Esophagus (tissue), 2 donors: ENCODE measurements around the gene PGBD5. TPM values are rescaled to one million over a fixed set of nuclear protein-coding genes. Genes with fewer than 3 reads are reported as not detected.
"Not testable (repeated sequence)": the region's sequence is repeated elsewhere in the genome, so short reads cannot be mapped to it uniquely, and the experiment has no call there.

Experiments used
- H3K27ac ChIP-seq, 2 donors: one replicate each; pipeline ENCODE4 v1.5.1; 2013; ENCODE audit warnings: low read depth in 2 of 2, mild to moderate bottlenecking in 2 of 2, inconsistent platforms in 1 of 2, low read length in 1 of 2, moderate library complexity in 1 of 2
- H3K27me3 ChIP-seq, 2 donors: one replicate each; pipeline ENCODE4 v1.6.1; 2013; ENCODE audit warnings: low read length in 2 of 2, control low read depth in 1 of 2, mild to moderate bottlenecking in 1 of 2; ENCODE audit not compliant: insufficient read depth in 2 of 2, control insufficient read depth in 1 of 2
- H3K36me3 ChIP-seq, 2 donors: one replicate each; pipeline ENCODE4 v1.6.1; 2013; ENCODE audit warnings: low read length in 1 of 2; ENCODE audit not compliant: control insufficient read depth in 2 of 2, insufficient read depth in 2 of 2
- H3K4me1 ChIP-seq, 2 donors: one replicate each; pipeline ENCODE4 v1.6.1; 2013; ENCODE audit warnings: low read length in 1 of 2; ENCODE audit not compliant: control insufficient read depth in 2 of 2, insufficient read depth in 2 of 2
- H3K4me3 ChIP-seq, 2 donors: one replicate each; pipeline ENCODE4 v1.5.1; 2013; ENCODE audit warnings: low read length in 2 of 2, mild to moderate bottlenecking in 2 of 2, low read depth in 1 of 2, moderate library complexity in 1 of 2
- H3K9me3 ChIP-seq, 2 donors: one replicate each; pipeline ENCODE4 v1.6.1; 2013; ENCODE audit warnings: mild to moderate bottlenecking in 2 of 2, low read depth in 1 of 2, low read length in 1 of 2, moderate library complexity in 1 of 2; ENCODE audit not compliant: control insufficient read depth in 2 of 2, insufficient read depth in 1 of 2
- WGBS, 2 donors: extraction: QIAGEN DNeasy Blood & Tissue Kit; methylation state at CpG; one replicate each; pipeline ENCODE4 v1.1.7; 2013; 5-methylcytosine and 5-hydroxymethylcytosine counted together
- polyA plus RNA-seq, 2 donors: library from polyadenylated mRNA; stranded (reverse); fragments of 200-250 nt; gene quantifications; one replicate each; pipeline ENCODE4 v1.2.3, GENCODE V29; 2013
- donor health status: healthy with polysubstance abuse.
- donor health status: Bipolar disorder and iron deficiency.

Gene PGBD5
- under 1 TPM; 0.22 to 0.67 TPM for polyA plus RNA-seq

- H3K27ac ChIP-seq: no peak within 1 kb of the TSS
- H3K36me3 ChIP-seq: no peaks in the 10 kb centered on the region
- WGBS, 2 donors: 1 to 2% methylated on average over 27 to 93 of the region's 93 CpGs
- peaks cover 0 to 3% of the 10 kb centered on the region in 2 donors for H3K27me3 ChIP-seq
- peak within 1 kb of the TSS; percentile 38 to 63 for H3K4me3 ChIP-seq
- peaks cover 14% of the 10 kb centered on the region in 2 donors for H3K4me1 ChIP-seq
- H3K9me3 ChIP-seq: peaks cover 0 to 2% of the 10 kb centered on the region in 2 donors
These were observed at the start of gene PGBD5 for GRCh38 chr1:230426246-230427093. Gene PGBD5 (minus strand): TSS chr1:230426332. CDS start chr1:230425928, 404 bp downstream.

GRCh38 chr1:230474924-230475323 is 48.8 kb upstream of the PGBD5 start:
- H3K27me3 ChIP-seq, H3K9me3 ChIP-seq, H3K4me1 ChIP-seq, H3K27ac ChIP-seq, H3K36me3 ChIP-seq, H3K4me3 ChIP-seq: not testable (repeated sequence)
- 83 to 84% methylated on average over 5 of the region's 5 CpGs for WGBS, 2 donors

DNA sequence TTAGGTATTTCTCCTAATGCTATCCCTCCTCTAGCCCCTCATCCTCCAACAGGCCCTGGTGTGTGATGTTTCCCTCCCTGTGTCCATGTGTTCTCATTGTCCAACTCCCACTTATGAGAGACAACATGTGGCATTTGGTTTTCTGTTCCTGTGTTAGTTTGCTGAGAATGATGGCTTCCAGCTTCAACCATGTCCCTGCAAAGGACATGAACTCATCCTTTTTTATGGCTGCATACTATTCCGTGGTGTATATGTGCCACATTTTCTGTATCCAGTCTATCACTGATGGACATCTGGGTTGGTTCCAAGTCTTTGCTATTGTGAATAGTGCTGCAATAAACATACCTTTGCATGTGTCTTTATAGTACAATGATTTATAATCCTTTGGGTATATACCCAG is 44.6 kb upstream of the PGBD5 start:
- H3K36me3 ChIP-seq, H3K9me3 ChIP-seq, H3K4me1 ChIP-seq, H3K27me3 ChIP-seq, H3K4me3 ChIP-seq, H3K27ac ChIP-seq: not testable (repeated sequence)
- WGBS, 2 donors: 96 to 98% methylated on average over 1 of the region's 1 CpG

GRCh38 chr1:230469271-230469670 is 43.1 kb upstream of the PGBD5 start:
- Histone ChIP-seq H3K27ac (no peak overlapping the region), H3K4me3 (no peak overlapping the region), H3K27me3 (no peaks in the 10 kb centered on the region), H3K9me3 (no peaks in the 10 kb centered on the region), H3K36me3 (no peaks in the 10 kb centered on the region), H3K4me1 (no peaks in the 10 kb centered on the region)

- H3K27me3 ChIP-seq: no peaks in the 10 kb centered on the region
- H3K27ac ChIP-seq: no peak overlapping the region
- H3K9me3 ChIP-seq: no peaks in the 10 kb centered on the region
- H3K4me3 ChIP-seq: no peak overlapping the region
- H3K36me3 ChIP-seq: no peaks in the 10 kb centered on the region
- 31 to 35% methylated on average over 1 of the region's 1 CpG for WGBS, 2 donors
- H3K4me1 ChIP-seq: no peaks in the 10 kb centered on the region
These were observed 39.6 kb upstream of the PGBD5 start for GRCh38 chr1:230465691-230466090.

DNA sequence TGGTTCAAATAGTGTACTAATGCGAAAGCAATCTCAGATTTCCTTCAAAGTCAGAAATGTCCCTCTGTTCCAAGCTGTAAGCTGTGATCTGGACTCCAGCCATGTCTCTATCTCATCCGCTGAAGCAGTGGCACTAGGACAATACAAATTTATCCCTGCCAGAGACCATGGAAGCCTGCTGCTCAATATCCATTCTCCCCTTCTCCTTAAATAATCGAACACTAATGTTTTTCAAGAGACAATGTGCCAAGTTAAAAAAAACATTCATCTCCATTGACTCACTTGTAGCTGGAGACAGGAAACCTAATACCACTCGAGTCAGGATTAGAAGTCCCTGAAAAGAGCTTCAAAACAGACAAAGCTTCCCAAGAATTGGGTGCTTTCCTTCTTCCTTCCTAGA is 38.5 kb upstream of the PGBD5 start:
- no peaks in the 10 kb centered on the region for H3K36me3 ChIP-seq
- H3K27me3 ChIP-seq: no peaks in the 10 kb centered on the region
- H3K4me3 ChIP-seq: no peak overlapping the region
- 50 to 55% methylated on average over 4 of the region's 4 CpGs for WGBS, 2 donors
- H3K9me3 ChIP-seq: no peaks in the 10 kb centered on the region
- H3K27ac ChIP-seq: no peak overlapping the region
- H3K4me1 ChIP-seq: no peaks in the 10 kb centered on the region

- H3K9me3 ChIP-seq: no peaks in the 10 kb centered on the region
- no peaks in the 10 kb centered on the region for H3K27me3 ChIP-seq
- no peak overlapping the region for H3K27ac ChIP-seq
- H3K4me1 ChIP-seq: no peaks in the 10 kb centered on the region
- H3K4me3 ChIP-seq: no peak overlapping the region
- no peaks in the 10 kb centered on the region for H3K36me3 ChIP-seq
- WGBS, 2 donors: 78 to 85% methylated on average over 5 of the region's 5 CpGs
These were observed 37.6 kb upstream of the PGBD5 start for GRCh38 chr1:230463760-230464159.

GRCh38 chr1:230463326-230463725 is 37.2 kb upstream of the PGBD5 start:
- Histone ChIP-seq H3K27me3 (no peaks in the 10 kb centered on the region), H3K36me3 (no peaks in the 10 kb centered on the region), H3K9me3 (no peaks in the 10 kb centered on the region), H3K4me3 (no peak overlapping the region), H3K4me1 (no peaks in the 10 kb centered on the region), H3K27ac (no peak overlapping the region)
- WGBS, 2 donors: 55 to 61% methylated on average over 2 of the region's 2 CpGs

DNA sequence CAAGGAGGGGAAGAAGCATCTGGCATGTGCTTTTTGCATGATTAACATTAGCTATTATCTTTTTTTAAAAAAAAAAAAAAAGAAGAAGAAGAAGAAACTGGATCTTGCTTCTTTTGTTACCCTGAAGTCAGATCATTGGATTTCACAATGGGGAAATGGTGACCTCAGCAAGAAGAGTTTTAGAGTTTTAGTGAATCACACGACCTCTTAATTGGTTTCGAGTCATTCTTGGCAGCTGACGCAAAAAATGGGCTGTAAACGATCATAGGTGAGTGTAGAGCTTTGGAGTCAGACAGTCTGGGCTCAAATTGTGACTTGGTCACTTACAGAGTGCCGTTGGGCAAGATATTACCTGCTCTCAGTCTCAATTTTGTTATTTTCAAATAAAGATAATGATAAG is 33.3 kb upstream of the PGBD5 start:
- Histone ChIP-seq H3K4me1 (no peaks in the 10 kb centered on the region), H3K27me3 (no peaks in the 10 kb centered on the region), H3K27ac (no peak overlapping the region), H3K4me3 (no peak overlapping the region), H3K9me3 (no peaks in the 10 kb centered on the region), H3K36me3 (no peaks in the 10 kb centered on the region)
- 34 to 44% methylated on average over 5 of the region's 5 CpGs for WGBS, 2 donors

GRCh38 chr1:230458509-230458908 is 32.4 kb upstream of the PGBD5 start:
- 9 to 32% methylated on average over 1 of the region's 1 CpG for WGBS, 2 donors
- H3K4me3 ChIP-seq: no peak overlapping the region
- H3K27ac ChIP-seq: no peak overlapping the region
- H3K36me3 ChIP-seq: no peaks in the 10 kb centered on the region
- H3K9me3 ChIP-seq: no peaks in the 10 kb centered on the region
- H3K27me3 ChIP-seq: no peaks in the 10 kb centered on the region
- H3K4me1 ChIP-seq: no peaks in the 10 kb centered on the region
